Measurements from ENCODE around the gene ZNF750. TPM values are rescaled to one million over a fixed set of nuclear protein-coding genes. Genes with fewer than 3 reads are reported as not detected.

Gene ZNF750
- total RNA-seq, 1 experiment from 2014 or later = 0.14 TPM

GRCh38 chr17:82783498-82783897 is 56.3 kb downstream of the ZNF750 start:
- no peak overlapping the region for H3K4me3 ChIP-seq (ENCODE audit: low read depth, low read length)
- Mint-ChIP-seq H3K4me1 (ENCODE audit: low read depth, unreplicated experiment) (no peaks in the 10 kb centered on the region), H3K9me3 (ENCODE audit: unreplicated experiment) (no peaks in the 10 kb centered on the region), H3K27ac (ENCODE audit: unreplicated experiment) (no peak overlapping the region), H3K27me3 (ENCODE audit: insufficient read depth, unreplicated experiment) (no peaks in the 10 kb centered on the region), H3K4me3 (ENCODE audit: unreplicated experiment) (no peak overlapping the region), H3K36me3 (ENCODE audit: insufficient read depth, unreplicated experiment) (peaks cover 19% of the 10 kb centered on the region)
- no peak for DNase-seq
- peaks cover 3% of the 10 kb centered on the region for H3K36me3 ChIP-seq (ENCODE audit: control insufficient read depth, insufficient read depth, low read length)
- ChIA-PET POLR2A (no interaction called here), CTCF (no interaction called here)
- intact Hi-C loops (cut with micrococcal nuclease; ENCODE audit: unreplicated experiment) = no loop called here
- no peaks in the 10 kb centered on the region for H3K27me3 ChIP-seq (replicated peaks; ENCODE audit: control insufficient read depth, insufficient read depth, low read length)
- TF ChIP-seq CTCF (IDR thresholded peaks at IDR 0.05; ENCODE audit: insufficient read depth in 1 of 2, low read depth in 1 of 2, low read length in 1 of 2, severe bottlenecking in 1 of 2, unreplicated experiment in 1 of 2) = no peak
- no TSS peak for BruUV-seq (replicated peaks)
- no peaks in the 10 kb centered on the region for H3K4me1 ChIP-seq
- no peaks in the 10 kb centered on the region for H3K9me3 ChIP-seq

GRCh38 chr17:82782657-82783207 is 57.1 kb downstream of the ZNF750 start:
- Histone ChIP-seq H3K4me1 (no peaks in the 10 kb centered on the region), H3K4me3 (ENCODE audit: low read depth, low read length) (no peak overlapping the region), H3K36me3 (ENCODE audit: control insufficient read depth, insufficient read depth, low read length) (peaks cover 3% of the 10 kb centered on the region), H3K9me3 (no peaks in the 10 kb centered on the region), H3K27me3 (replicated peaks; ENCODE audit: control insufficient read depth, insufficient read depth, low read length) (no peaks in the 10 kb centered on the region)
- no TSS peak for BruUV-seq (replicated peaks)
- ChIA-PET CTCF (no interaction called here), POLR2A (no interaction called here)
- peaks cover 17% of the 10 kb centered on the region for H3K36me3 Mint-ChIP-seq (ENCODE audit: insufficient read depth, unreplicated experiment)
- intact Hi-C loops (cut with micrococcal nuclease; ENCODE audit: unreplicated experiment) = loop anchor here (1.0 kb wide), 2 partner anchors 131 to 135 kb away; no protein-coding TSS in a partner anchor
- no peaks in the 10 kb centered on the region for H3K4me1 Mint-ChIP-seq (ENCODE audit: low read depth, unreplicated experiment)
- H3K27ac Mint-ChIP-seq (ENCODE audit: unreplicated experiment) = no peak overlapping the region
- TF ChIP-seq CTCF (IDR thresholded peaks at IDR 0.05; ENCODE audit: insufficient read depth in 1 of 2, low read depth in 1 of 2, low read length in 1 of 2, severe bottlenecking in 1 of 2, unreplicated experiment in 1 of 2) = no peak
- no peak for DNase-seq
- H3K9me3 Mint-ChIP-seq (ENCODE audit: unreplicated experiment) = no peaks in the 10 kb centered on the region
- H3K27me3 Mint-ChIP-seq (ENCODE audit: insufficient read depth, unreplicated experiment) = no peaks in the 10 kb centered on the region
- H3K4me3 Mint-ChIP-seq (ENCODE audit: unreplicated experiment) = no peak overlapping the region

- Mint-ChIP-seq H3K4me3 (ENCODE audit: unreplicated experiment) (no peak overlapping the region), H3K36me3 (ENCODE audit: insufficient read depth, unreplicated experiment) (peaks cover 14% of the 10 kb centered on the region), H3K27ac (ENCODE audit: unreplicated experiment) (no peak overlapping the region), H3K27me3 (ENCODE audit: insufficient read depth, unreplicated experiment) (no peaks in the 10 kb centered on the region), H3K4me1 (ENCODE audit: low read depth, unreplicated experiment) (no peaks in the 10 kb centered on the region), H3K9me3 (ENCODE audit: unreplicated experiment) (no peaks in the 10 kb centered on the region)
- DNase-seq = peak; percentile 66 to 88
- Histone ChIP-seq H3K4me3 (ENCODE audit: low read depth, low read length) (no peak overlapping the region), H3K36me3 (ENCODE audit: control insufficient read depth, insufficient read depth, low read length) (peaks cover 3% of the 10 kb centered on the region), H3K4me1 (no peaks in the 10 kb centered on the region), H3K27me3 (replicated peaks; ENCODE audit: control insufficient read depth, insufficient read depth, low read length) (no peaks in the 10 kb centered on the region), H3K9me3 (no peaks in the 10 kb centered on the region)
- ChIA-PET POLR2A (no interaction called here), CTCF (interaction anchor here (0.6 to 2.3 kb wide), 11 partner anchors 55 to 310 kb away, joined by 3 to 30 read pairs (median 6); no protein-coding TSS in a partner anchor)
- no TSS peak for BruUV-seq (replicated peaks)
- intact Hi-C loops (cut with micrococcal nuclease; ENCODE audit: unreplicated experiment) = loop anchor here (1.0 kb wide), 2 partner anchors 131 to 135 kb away; no protein-coding TSS in a partner anchor
- peak; percentile 93 to 98 for TF ChIP-seq CTCF (IDR thresholded peaks at IDR 0.05; ENCODE audit: insufficient read depth in 1 of 2, low read depth in 1 of 2, low read length in 1 of 2, severe bottlenecking in 1 of 2, unreplicated experiment in 1 of 2)
These were observed 57.9 kb downstream of the ZNF750 start for GRCh38 chr17:82781894-82782274.
